ENCODE measurements around the gene GPR35.
"Not testable (repeated sequence)": the region's sequence is repeated elsewhere in the genome, so short reads cannot be mapped to it uniquely, and the experiment has no call there.

The GPR35 gene

DNA sequence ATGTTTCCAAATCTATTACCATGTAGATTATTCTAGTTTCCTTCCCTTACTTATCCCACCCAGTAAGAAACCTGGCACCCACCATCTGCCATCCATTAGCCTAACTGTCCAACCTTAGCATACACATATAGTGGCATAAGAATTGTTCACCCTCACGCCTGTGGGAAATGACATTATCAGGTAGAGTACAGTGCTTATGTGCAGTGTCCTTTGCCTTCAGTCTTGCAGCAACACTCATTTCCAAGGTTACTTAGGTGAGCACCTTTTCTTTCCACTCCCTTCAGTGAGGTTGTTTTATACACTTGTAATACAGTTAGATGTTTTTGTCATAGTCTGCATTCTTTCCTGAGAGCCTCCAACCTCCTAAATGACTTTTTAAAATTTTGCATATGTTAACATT lies 39.3 kb downstream of the GPR35 start:
- no peak for DNase-seq

- no peak for DNase-seq
Measured at GRCh38 chr2:240670402-240670801, 45.1 kb downstream of the GPR35 start.

- DNase-seq, result no peak
Measured at GRCh38 chr2:240670950-240671349, 45.7 kb downstream of the GPR35 start.

DNA sequence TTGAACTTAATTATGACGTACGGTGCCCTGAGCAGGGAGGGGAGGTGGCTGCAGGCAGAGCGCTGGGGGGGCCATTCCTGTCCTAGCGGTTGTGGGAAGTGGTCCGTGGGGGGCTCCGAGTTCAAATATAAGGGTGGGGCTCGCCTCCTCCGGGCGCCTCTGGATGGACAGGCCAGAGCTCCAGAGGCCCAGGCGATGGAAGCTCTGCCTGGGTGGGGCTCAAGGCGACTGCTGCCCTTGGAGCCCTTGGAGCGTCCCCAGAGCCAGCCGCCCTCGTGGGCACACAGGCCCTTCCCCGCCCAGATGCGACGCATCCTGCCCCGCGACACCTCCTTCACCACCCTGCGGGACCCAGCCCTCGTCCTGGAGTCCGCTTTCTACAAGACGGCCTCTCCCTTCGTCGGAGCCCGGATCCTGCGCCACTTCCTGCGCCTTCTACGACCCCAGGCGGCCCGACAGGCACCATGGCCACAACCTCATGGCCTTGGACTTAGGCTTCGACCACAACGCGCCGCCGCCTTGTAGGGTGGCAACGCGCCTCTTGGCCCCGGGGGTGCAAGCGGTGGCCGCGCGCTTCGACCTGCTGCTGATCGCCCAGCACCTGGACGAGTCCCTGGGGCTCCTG lies 46.9 kb downstream of the GPR35 start:
- no peak for DNase-seq

- DNase-seq, result no peak
Measured at GRCh38 chr2:240672701-240673190, 47.5 kb downstream of the GPR35 start.

- peak; percentile 1 for DNase-seq
Measured at GRCh38 chr2:240674461-240675184, 49.3 kb downstream of the GPR35 start.

- not testable (repeated sequence) for DNase-seq
Measured at GRCh38 chr2:240675345-240675744, 50.1 kb downstream of the GPR35 start.

DNA sequence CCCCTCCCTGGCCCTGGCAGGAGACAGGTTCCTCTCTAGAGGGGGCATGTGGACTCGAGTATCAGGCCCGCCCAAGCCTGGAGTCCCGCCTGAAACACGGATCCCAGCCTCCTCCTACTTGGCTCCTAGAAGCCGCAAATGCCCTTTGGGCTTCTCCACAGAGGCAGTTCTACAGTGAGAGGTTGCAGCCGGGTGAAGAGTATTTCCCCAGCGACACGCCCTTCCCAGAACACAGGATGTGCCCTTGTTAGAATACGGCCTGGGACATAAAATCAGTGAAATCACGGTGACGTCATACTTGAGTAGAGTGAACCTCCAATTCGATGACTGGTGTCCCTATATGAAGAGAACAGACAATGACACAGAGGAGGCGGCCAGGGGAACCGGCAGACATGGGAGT lies 52.8 kb downstream of the GPR35 start:
- not testable (repeated sequence) for DNase-seq

- not testable (repeated sequence) for DNase-seq
Measured at GRCh38 chr2:240678909-240679308, 53.6 kb downstream of the GPR35 start.

DNA sequence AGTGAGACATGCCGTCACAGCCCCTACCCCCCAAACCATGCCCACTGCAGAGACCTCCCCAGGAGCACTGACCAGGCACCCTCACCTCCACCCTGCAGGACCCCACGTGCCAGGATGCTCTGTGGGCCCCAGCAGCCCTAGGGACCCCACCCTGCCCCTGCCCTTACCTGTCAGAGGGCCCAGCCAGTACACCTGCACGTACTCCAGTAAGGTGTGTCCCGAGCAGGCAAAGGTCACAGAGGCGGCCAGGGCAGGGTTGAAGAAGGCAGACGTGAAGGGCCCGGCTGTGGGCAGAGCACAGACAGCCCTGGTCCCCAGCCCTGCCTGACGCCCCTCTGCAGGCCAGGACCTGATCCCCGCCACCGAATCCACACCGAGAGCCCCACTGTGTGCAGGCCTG lies 54.9 kb downstream of the GPR35 start:
- DNase-seq, result not testable (repeated sequence)
